ENCODE results near the gene TIMM9. TPM values are rescaled to one million over a fixed set of nuclear protein-coding genes. Genes with fewer than 3 reads are reported as not detected.

The TIMM9 gene
- total RNA-seq, 1 donor from 2014 or later: 39.6 TPM

DNA sequence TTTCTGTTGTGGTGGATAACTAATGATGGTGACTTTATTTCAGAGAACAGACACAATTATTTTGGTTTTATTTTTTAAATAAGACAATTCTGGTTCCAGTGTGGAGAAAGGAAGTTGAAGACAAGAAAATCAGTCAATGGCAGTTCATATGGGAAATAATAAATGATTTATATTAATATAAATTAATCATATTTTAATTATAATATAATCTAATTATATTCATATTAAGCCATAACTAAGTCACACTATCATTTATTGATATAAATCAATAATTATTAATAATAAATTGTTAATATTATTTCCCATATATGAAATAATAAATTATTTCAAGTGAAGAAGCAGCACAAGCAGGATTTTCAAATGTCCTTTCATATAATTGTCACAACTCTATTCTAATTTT lies 28.8 kb downstream of the TIMM9 start:
- H3K27ac Mint-ChIP-seq (ENCODE audit: unreplicated experiment): no peak overlapping the region
- no peaks in the 10 kb centered on the region for H3K27me3 Mint-ChIP-seq (ENCODE audit: unreplicated experiment)
- no peaks in the 10 kb centered on the region for H3K36me3 Mint-ChIP-seq (ENCODE audit: unreplicated experiment)
- H3K4me3 Mint-ChIP-seq (ENCODE audit: unreplicated experiment): no peak overlapping the region
- peaks cover 7% of the 10 kb centered on the region for H3K4me1 Mint-ChIP-seq (ENCODE audit: unreplicated experiment)
- H3K9me3 Mint-ChIP-seq (ENCODE audit: unreplicated experiment): no peaks in the 10 kb centered on the region
- no peak for DNase-seq (ENCODE audit: extremely low spot score, unreplicated experiment)
- TF ChIP-seq, protein P1, sequence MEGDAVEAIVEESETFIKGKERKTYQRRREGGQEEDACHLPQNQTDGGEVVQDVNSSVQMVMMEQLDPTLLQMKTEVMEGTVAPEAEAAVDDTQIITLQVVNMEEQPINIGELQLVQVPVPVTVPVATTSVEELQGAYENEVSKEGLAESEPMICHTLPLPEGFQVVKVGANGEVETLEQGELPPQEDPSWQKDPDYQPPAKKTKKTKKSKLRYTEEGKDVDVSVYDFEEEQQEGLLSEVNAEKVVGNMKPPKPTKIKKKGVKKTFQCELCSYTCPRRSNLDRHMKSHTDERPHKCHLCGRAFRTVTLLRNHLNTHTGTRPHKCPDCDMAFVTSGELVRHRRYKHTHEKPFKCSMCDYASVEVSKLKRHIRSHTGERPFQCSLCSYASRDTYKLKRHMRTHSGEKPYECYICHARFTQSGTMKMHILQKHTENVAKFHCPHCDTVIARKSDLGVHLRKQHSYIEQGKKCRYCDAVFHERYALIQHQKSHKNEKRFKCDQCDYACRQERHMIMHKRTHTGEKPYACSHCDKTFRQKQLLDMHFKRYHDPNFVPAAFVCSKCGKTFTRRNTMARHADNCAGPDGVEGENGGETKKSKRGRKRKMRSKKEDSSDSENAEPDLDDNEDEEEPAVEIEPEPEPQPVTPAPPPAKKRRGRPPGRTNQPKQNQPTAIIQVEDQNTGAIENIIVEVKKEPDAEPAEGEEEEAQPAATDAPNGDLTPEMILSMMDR (IDR thresholded peaks at IDR 0.05): no peak

DNA sequence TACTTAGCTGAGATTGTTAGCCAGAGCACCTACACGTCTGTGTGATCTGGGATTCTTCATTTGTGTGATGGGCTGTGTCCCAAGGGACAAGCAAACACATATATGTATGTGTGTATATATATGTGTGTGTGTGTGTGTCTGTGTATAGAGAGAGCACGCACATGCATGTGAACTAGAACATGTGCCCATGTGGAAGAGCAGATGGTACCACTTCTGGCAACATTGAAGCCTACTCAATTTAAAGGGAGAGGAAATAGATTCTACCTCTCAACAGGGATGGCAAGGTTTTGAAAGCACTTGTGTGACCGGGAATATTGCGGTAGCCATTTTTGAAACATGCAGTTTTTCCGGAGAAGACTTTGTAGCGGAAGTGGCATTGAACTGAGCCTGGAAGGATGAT lies 30.2 kb downstream of the TIMM9 start:
- no peaks in the 10 kb centered on the region for H3K36me3 Mint-ChIP-seq (ENCODE audit: unreplicated experiment)
- H3K27me3 Mint-ChIP-seq (ENCODE audit: unreplicated experiment): no peaks in the 10 kb centered on the region
- TF ChIP-seq, protein P1 (IDR thresholded peaks at IDR 0.05): no peak
- no peak overlapping the region for H3K27ac Mint-ChIP-seq (ENCODE audit: unreplicated experiment)
- H3K9me3 Mint-ChIP-seq (ENCODE audit: unreplicated experiment): no peaks in the 10 kb centered on the region
- no peak for DNase-seq (ENCODE audit: extremely low spot score, unreplicated experiment)
- H3K4me1 Mint-ChIP-seq (ENCODE audit: unreplicated experiment): peaks cover 7% of the 10 kb centered on the region
- no peak overlapping the region for H3K4me3 Mint-ChIP-seq (ENCODE audit: unreplicated experiment)

DNA sequence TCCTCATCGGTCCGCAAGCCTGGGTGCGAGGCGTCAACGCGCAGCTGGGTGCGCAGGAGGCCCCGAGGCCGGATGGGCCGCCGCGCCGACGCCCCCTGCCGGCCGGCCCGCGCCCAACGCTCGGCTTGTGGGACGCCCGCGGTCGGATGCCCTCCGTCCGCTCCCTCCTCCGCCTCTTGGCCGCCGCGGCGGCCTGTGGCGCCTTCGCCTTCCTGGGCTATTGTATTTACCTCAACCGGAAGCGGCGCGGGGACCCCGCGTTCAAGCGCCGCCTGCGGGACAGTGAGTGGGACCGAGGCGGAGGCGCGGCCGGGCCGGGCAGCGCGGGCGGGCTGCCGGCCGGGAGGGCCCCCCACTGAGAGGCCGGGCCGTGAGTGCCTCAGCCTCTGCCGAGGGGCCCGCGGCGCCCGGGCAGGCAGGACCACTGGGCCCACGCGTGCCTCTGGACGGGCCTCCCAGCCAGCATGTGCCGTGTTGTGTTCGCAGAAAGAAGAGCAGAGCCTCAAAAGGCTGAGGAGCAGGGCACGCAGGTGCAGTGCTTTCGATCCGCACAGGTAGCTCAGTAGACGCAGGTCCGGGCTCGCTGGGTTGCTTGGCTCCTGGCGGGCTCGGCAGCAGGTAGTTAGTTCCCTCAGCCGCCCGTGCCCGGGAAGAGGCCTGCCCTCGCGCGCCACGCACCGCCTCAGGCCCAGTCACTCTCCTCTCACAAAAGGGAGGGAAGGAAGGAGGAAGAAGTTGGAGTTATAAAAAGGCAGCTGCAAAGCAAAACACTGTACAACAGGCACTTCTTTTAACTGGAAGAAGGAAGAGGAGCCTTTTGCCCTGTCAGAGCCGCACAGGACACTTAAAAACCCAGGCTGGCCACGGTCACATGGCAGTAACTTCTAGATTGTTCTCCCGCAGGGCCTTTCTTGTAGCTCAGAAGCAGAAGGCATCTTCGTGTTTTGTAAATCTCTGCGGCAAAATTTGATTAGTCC lies 31.2 kb downstream of the TIMM9 start, which contains the start of gene TOMM20L:
Gene TOMM20L (plus strand): TSS at position 119 of the 977 bp plus-strand sequence. CDS start 28 bp downstream, at position 147.
- TF ChIP-seq, protein P1 (IDR thresholded peaks at IDR 0.05): peak; percentile 96

DNA sequence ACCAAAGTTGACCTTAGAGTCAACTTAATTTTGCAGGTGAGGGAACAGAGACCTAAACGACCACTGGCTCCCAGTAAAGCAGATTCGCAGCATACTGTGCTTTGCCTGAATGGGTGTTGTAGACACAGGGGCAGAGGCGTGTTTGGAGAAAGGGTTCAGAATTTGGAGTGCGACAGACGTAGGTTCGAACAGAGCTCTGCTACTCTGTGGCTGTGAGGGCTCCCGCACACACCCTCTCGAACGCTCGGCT lies 31.8 kb downstream of the TIMM9 start:
- TF ChIP-seq, protein P1 (IDR thresholded peaks at IDR 0.05): no peak
- Mint-ChIP-seq H3K9me3 (ENCODE audit: unreplicated experiment) (no peaks in the 10 kb centered on the region), H3K4me3 (ENCODE audit: unreplicated experiment) (peak overlapping the region; percentile 64), H3K27ac (ENCODE audit: unreplicated experiment) (peak overlapping the region; percentile 38), H3K27me3 (ENCODE audit: unreplicated experiment) (no peaks in the 10 kb centered on the region), H3K36me3 (ENCODE audit: unreplicated experiment) (no peaks in the 10 kb centered on the region), H3K4me1 (ENCODE audit: unreplicated experiment) (peaks cover 7% of the 10 kb centered on the region)
- DNase-seq (ENCODE audit: extremely low spot score, unreplicated experiment): no peak

More for the DNA sequence above, 31.2 kb downstream of the TIMM9 start, which contains the start of gene TOMM20L:
- Mint-ChIP-seq H3K4me1 (ENCODE audit: unreplicated experiment) (peaks cover 7% of the 10 kb centered on the region), H3K36me3 (ENCODE audit: unreplicated experiment) (no peaks in the 10 kb centered on the region), H3K4me3 (ENCODE audit: unreplicated experiment) (peak within 1 kb of the TSS; percentile 69), H3K27ac (ENCODE audit: unreplicated experiment) (peak within 1 kb of the TSS; percentile 66), H3K9me3 (ENCODE audit: unreplicated experiment) (no peaks in the 10 kb centered on the region), H3K27me3 (ENCODE audit: unreplicated experiment) (no peaks in the 10 kb centered on the region)
- peak; percentile 93 for DNase-seq (ENCODE audit: extremely low spot score, unreplicated experiment)

DNA sequence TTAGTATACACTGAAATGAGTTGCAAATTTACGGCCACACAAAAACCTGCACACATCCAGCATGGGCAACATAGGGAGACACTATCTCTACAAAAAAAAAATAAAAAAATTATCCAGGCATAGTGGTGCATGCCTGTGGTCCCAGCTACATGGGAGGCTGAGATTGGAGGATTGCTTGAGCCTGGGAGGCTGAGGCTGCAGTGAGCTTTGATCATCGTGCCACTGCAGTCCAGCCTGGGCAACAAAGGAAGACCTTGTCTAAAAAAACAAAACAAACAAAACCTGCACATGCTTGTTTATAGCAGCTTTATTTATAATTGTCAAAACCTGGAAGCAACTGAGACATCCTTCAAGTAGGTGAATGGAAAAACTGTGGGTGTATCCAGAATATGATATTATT lies 36.5 kb downstream of the TIMM9 start:
- DNase-seq (ENCODE audit: extremely low spot score, unreplicated experiment): no peak
- Mint-ChIP-seq H3K4me1 (ENCODE audit: unreplicated experiment) (peaks cover 4% of the 10 kb centered on the region), H3K36me3 (ENCODE audit: unreplicated experiment) (no peaks in the 10 kb centered on the region), H3K27me3 (ENCODE audit: unreplicated experiment) (no peaks in the 10 kb centered on the region), H3K27ac (ENCODE audit: unreplicated experiment) (no peak overlapping the region), H3K4me3 (ENCODE audit: unreplicated experiment) (no peak overlapping the region), H3K9me3 (ENCODE audit: unreplicated experiment) (no peaks in the 10 kb centered on the region)
- TF ChIP-seq, protein P1 (IDR thresholded peaks at IDR 0.05): no peak
